ENCODE results near the gene PPFIA2. TPM values are rescaled to one million over a fixed set of nuclear protein-coding genes. Genes with fewer than 3 reads are reported as not detected.

PPFIA2 gene
- polyA plus RNA-seq, 1 of the 3 experiments (the other 2 are of a cell fraction) = not detected

GRCh38 chr12:81255947-81256346 lies 503.2 kb downstream of the PPFIA2 start:
- no peaks in the 10 kb centered on the region for H4K20me1 ChIP-seq (ENCODE audit: insufficient read depth)
- no peaks in the 10 kb centered on the region for H3K36me3 ChIP-seq (replicated peaks in 1 of 2; ENCODE audit: control insufficient read depth in 1 of 2, insufficient read depth in 2 of 2, low read length in 1 of 2)
- no peaks in the 10 kb centered on the region; a peak in 1 of 4 replicates for H3K4me1 ChIP-seq (ENCODE audit: control insufficient read depth in 1 of 2, insufficient read depth in 2 of 2, low read depth in 1 of 2, low read length in 1 of 2)
- no peaks in the 10 kb centered on the region for H3K79me2 ChIP-seq (ENCODE audit: insufficient read depth)
- no peak for DNase-seq
- no peak overlapping the region for H3K4me2 ChIP-seq
- no peak overlapping the region for H3K9ac ChIP-seq
- H3K4me3 ChIP-seq (ENCODE audit: low read depth in 2 of 2, low read length in 1 of 2) = no peak overlapping the region
- no peaks in the 10 kb centered on the region for H3F3A ChIP-seq (replicated peaks; ENCODE audit: insufficient read depth)
- no peak overlapping the region for H3K27ac ChIP-seq (ENCODE audit: low read depth in 2 of 2, low read length in 1 of 2)
- 12% methylated on average over 2 of the region's 2 CpGs for WGBS (ENCODE audit: low lambda C conversion rate)
- H3K9me2 ChIP-seq = no peaks in the 10 kb centered on the region
- no peaks in the 10 kb centered on the region for H3K9me3 ChIP-seq
- peaks cover 4% of the 10 kb centered on the region; the same call in 1 of the 2 replicates for H3K27me3 ChIP-seq (ENCODE audit: insufficient read depth)
- H2AFZ ChIP-seq (ENCODE audit: low read depth) = no peak overlapping the region
- POLR2A ChIA-PET = no interaction called here
- CTCF ChIA-PET = no interaction called here
- no peak for TF ChIP-seq POLR2AphosphoS5 (IDR thresholded peaks at IDR 0.05; ENCODE audit: low read depth, low read length)
- no peak for TF ChIP-seq RCOR1 (IDR thresholded peaks at IDR 0.05; ENCODE audit: low read length)
- TF ChIP-seq, protein P1, sequence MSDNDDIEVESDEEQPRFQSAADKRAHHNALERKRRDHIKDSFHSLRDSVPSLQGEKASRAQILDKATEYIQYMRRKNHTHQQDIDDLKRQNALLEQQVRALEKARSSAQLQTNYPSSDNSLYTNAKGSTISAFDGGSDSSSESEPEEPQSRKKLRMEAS (IDR thresholded peaks at IDR 0.05; ENCODE audit: low read depth) = no peak
- TF ChIP-seq MEF2A (IDR thresholded peaks at IDR 0.05; ENCODE audit: borderline replicate concordance, low read depth) = no peak
- TF ChIP-seq SIN3A (IDR thresholded peaks at IDR 0.05; ENCODE audit: borderline replicate concordance, low read depth, low read length) = no peak

DNA sequence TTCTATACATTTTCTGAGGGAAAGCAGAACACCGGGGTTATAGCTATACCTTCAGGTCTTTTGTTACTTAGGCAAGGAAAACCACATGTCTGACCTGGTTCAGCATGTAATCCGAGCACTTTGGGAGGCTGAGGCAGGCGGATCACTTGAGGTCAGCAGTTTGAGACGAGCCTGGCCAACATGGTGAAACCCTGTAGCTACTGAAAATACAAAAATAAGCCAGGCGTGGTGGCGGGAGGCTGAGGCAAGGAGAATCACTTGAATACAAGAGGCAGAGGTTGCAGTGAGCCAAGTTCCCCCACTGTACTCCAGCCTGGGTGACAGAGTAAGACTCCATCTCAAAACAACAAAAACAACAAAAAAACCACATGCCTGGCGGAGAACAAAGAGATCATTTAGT lies 503.7 kb downstream of the PPFIA2 start:
- H3F3A ChIP-seq (replicated peaks; ENCODE audit: insufficient read depth) = no peaks in the 10 kb centered on the region
- no peak overlapping the region for H3K27ac ChIP-seq (ENCODE audit: low read depth in 2 of 2, low read length in 1 of 2)
- ChIA-PET POLR2A (no interaction called here), CTCF (no interaction called here)
- no peak overlapping the region for H3K9ac ChIP-seq
- no peaks in the 10 kb centered on the region for H3K36me3 ChIP-seq (replicated peaks in 1 of 2; ENCODE audit: control insufficient read depth in 1 of 2, insufficient read depth in 2 of 2, low read length in 1 of 2)
- no peak overlapping the region for H2AFZ ChIP-seq (ENCODE audit: low read depth)
- H3K27me3 ChIP-seq (ENCODE audit: insufficient read depth) = peaks cover 4% of the 10 kb centered on the region; the same call in 1 of the 2 replicates
- no peaks in the 10 kb centered on the region for H3K79me2 ChIP-seq (ENCODE audit: insufficient read depth)
- TF ChIP-seq POLR2AphosphoS5 (IDR thresholded peaks at IDR 0.05; ENCODE audit: low read depth, low read length) = no peak
- no peak for TF ChIP-seq SMC3 (IDR thresholded peaks at IDR 0.05; ENCODE audit: low read depth, low read length)
- TF ChIP-seq NFIC (IDR thresholded peaks at IDR 0.05; ENCODE audit: borderline replicate concordance) = no peak
- no peak for TF ChIP-seq RAD21 (IDR thresholded peaks at IDR 0.05; ENCODE audit: low read length)
- DNase-seq = no peak
- no peaks in the 10 kb centered on the region for H4K20me1 ChIP-seq (ENCODE audit: insufficient read depth)
- no peaks in the 10 kb centered on the region for H3K9me3 ChIP-seq
- no peak overlapping the region for H3K4me3 ChIP-seq (ENCODE audit: low read depth in 2 of 2, low read length in 1 of 2)
- WGBS (ENCODE audit: low lambda C conversion rate) = 16% methylated on average over 7 of the region's 7 CpGs
- H3K9me2 ChIP-seq = no peaks in the 10 kb centered on the region
- no peaks in the 10 kb centered on the region; a peak in 1 of 4 replicates for H3K4me1 ChIP-seq (ENCODE audit: control insufficient read depth in 1 of 2, insufficient read depth in 2 of 2, low read depth in 1 of 2, low read length in 1 of 2)
- H3K4me2 ChIP-seq = no peak overlapping the region

- no peak for DNase-seq
- Histone ChIP-seq H3K79me2 (ENCODE audit: insufficient read depth) (no peaks in the 10 kb centered on the region), H4K20me1 (ENCODE audit: insufficient read depth) (no peaks in the 10 kb centered on the region), H3K27ac (ENCODE audit: low read depth in 2 of 2, low read length in 1 of 2) (no peak overlapping the region), H2AFZ (ENCODE audit: low read depth) (no peak overlapping the region), H3K9ac (no peak overlapping the region), H3K9me3 (no peaks in the 10 kb centered on the region), H3K36me3 (replicated peaks in 1 of 2; ENCODE audit: control insufficient read depth in 1 of 2, insufficient read depth in 2 of 2, low read length in 1 of 2) (no peaks in the 10 kb centered on the region), H3K27me3 (ENCODE audit: insufficient read depth) (peaks cover 4% of the 10 kb centered on the region; the same call in 1 of the 2 replicates), H3K4me1 (ENCODE audit: control insufficient read depth in 1 of 2, insufficient read depth in 2 of 2, low read depth in 1 of 2, low read length in 1 of 2) (no peaks in the 10 kb centered on the region; a peak in 1 of 4 replicates), H3F3A (replicated peaks; ENCODE audit: insufficient read depth) (no peaks in the 10 kb centered on the region), H3K9me2 (no peaks in the 10 kb centered on the region), H3K4me3 (ENCODE audit: low read depth in 2 of 2, low read length in 1 of 2) (no peak overlapping the region), H3K4me2 (no peak overlapping the region)
- no peak for TF ChIP-seq RXRA (IDR thresholded peaks at IDR 0.05; ENCODE audit: borderline replicate concordance, low read depth)
- TF ChIP-seq, protein P1 (IDR thresholded peaks at IDR 0.05; ENCODE audit: low read depth) = no peak
- no peak for TF ChIP-seq GATA2 (CRISPR knock-in tag; IDR thresholded peaks at IDR 0.05)
- TF ChIP-seq FOXJ3 (CRISPR knock-in tag; IDR thresholded peaks at IDR 0.05) = no peak
- ChIA-PET POLR2A (no interaction called here), CTCF (no interaction called here)
- 13% methylated on average over 3 of the region's 3 CpGs for whole genome bisulfite sequencing (ENCODE audit: low lambda C conversion rate)
Observed at GRCh38 chr12:81253360-81253759, 505.8 kb downstream of the PPFIA2 start.
